H1 (cell line): ENCODE results near the gene NTRK2.

ENCODE experiments used
- HDAC6 ChIP-seq: IDR thresholded peaks from one replicate; pipeline ENCODE4 v1.7.1; 2012; ENCODE audit warnings: low read depth, mild to moderate bottlenecking, inconsistent platforms, low read length, moderate library complexity
- POLR2A ChIP-seq, 2 experiments: IDR thresholded peaks; 1 replicate in 1 of 2; 2 replicates in 1 of 2; pipeline ENCODE4 v1.6.1; 2011; ENCODE audit warnings: low read depth in 2 of 2, low read length in 2 of 2, mild to moderate bottlenecking in 2 of 2; ENCODE audit errors: control extremely low read depth in 1 of 2
- POLR2AphosphoS5 ChIP-seq: IDR thresholded peaks from 2 replicates; pipeline ENCODE4 v1.6.1; 2011; ENCODE audit warnings: low read depth, low read length
- SIX5 ChIP-seq: IDR thresholded peaks from 2 replicates; pipeline ENCODE4 v1.6.1; 2011; ENCODE audit warnings: mild to moderate bottlenecking, low read depth, low read length
- TF ChIP-seq, protein P1 (sequence below): IDR thresholded peaks from 2 replicates; pipeline ENCODE4 v1.6.1; 2012; ENCODE audit warnings: inconsistent platforms

DNA sequence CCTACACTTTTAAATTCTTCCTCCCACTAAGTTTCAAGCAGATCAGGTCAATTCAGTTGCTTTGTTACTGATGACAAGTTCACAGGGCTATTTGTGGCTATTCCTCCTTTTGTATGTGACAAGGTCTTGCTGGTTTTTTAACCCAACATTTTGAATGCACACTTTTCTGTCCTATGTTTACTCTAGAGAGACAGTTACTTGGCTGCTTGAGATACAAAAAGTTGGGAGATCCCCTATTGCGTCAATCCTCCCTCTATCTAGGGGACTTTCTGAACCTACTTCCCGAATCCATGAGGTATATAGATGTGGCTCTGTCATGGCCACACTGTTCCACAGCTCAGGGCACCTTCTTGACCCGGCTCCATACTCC lies 386.7 kb downstream of the NTRK2 start:
- TF ChIP-seq SIX5 (no peak), POLR2AphosphoS5 (no peak), HDAC6 (no peak), POLR2A (IDR thresholded peaks at IDR 0.05; ENCODE audit: control extremely low read depth in 1 of 2, low read depth in 2 of 2, low read length in 2 of 2) (no peak)
- TF ChIP-seq, protein P1, sequence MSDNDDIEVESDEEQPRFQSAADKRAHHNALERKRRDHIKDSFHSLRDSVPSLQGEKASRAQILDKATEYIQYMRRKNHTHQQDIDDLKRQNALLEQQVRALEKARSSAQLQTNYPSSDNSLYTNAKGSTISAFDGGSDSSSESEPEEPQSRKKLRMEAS: no peak
